GM21381 (cell line): ENCODE data around the gene CKLF.
"Not testable (repeated sequence)": the region's sequence is repeated elsewhere in the genome, so short reads cannot be mapped to it uniquely, and the experiment has no call there.

ENCODE experiments used
- ATAC-seq: cut with Tn5 transposase; IDR thresholded peaks from one replicate; pipeline ENCODE4 v1.9.1; 2021; ENCODE audit warnings: mild to moderate bottlenecking, moderate library complexity; ENCODE audit not compliant: unreplicated experiment

CKLF gene

DNA sequence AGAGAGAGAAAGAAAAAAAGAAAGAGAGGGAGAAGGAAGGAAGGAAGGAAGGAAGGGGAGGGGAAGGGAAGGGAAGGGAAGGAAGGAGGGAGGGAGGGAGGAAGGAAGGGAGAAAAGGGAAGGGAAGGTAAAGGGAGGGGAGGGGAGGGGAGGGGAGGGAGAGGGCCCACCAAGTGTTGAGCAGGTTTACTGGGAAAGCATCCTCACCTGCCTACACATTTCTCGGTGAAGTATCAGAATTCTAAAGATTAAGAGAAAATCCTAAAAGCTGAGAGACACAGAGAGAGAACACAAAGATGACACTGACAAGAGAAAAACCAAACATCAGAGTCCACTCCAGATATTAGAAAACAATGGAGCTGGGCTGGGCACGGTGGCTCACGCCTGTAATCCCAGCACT is 39.9 kb downstream of the CKLF start:
- ATAC-seq = no peak

DNA sequence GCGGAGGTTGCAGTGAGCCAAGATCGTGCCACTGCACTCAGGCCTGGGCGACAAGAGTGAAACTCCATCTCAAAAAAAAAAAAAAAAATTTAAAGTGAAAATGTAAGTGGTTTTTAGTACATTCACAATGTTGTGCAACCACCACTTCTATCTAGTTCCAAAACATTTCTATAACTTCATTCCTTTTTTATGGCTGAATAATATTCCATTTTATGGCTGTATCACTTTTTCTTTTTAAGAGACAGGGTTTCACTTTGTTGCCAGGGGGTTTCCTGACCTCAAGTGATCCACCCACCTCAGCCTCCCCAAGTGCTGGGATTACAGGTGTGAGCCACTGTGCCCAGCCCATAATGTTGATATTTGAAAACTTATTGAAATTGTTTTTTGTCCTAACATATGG is 40.4 kb downstream of the CKLF start:
- ATAC-seq = no peak

DNA sequence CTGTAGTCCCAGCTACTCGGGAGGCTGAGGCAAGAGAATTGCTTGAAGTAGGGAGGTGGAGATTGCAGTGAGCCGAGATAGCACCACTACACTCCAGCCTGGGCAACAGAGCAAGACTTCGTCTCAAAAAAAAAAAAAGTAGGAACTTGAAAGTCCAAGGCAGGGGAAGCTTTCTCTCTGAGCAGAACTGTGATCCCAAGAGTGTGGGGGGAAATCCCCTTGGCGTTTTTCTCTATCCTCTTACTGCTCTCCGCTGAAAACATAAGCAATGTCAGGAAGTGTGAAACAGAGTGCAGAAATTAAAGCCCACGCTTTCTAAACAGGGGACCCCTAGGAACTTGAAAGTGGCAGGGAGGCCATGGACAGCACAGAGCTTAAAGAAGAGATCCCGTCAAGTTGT is 42.4 kb downstream of the CKLF start:
- no peak for ATAC-seq

DNA sequence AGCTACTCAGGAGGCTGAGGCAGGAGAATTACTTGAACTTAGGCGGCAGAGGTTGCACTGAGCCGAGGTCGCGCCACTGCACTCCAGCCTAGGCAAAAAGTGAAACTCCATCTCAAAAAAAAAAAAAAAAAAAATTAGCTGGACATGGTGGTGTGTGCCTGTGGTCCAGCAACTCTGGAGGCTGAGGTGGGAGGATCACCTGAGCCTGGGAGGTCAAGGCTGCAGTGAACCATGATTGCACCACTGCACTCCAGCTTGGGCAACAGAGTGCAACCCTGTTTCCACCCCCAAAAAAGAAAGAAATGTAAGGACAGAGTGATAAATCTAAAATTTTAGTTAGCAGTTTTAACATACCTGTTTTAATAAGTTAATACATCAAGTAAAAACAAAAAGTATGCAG is 44.2 kb downstream of the CKLF start:
- not testable (repeated sequence) for ATAC-seq

DNA sequence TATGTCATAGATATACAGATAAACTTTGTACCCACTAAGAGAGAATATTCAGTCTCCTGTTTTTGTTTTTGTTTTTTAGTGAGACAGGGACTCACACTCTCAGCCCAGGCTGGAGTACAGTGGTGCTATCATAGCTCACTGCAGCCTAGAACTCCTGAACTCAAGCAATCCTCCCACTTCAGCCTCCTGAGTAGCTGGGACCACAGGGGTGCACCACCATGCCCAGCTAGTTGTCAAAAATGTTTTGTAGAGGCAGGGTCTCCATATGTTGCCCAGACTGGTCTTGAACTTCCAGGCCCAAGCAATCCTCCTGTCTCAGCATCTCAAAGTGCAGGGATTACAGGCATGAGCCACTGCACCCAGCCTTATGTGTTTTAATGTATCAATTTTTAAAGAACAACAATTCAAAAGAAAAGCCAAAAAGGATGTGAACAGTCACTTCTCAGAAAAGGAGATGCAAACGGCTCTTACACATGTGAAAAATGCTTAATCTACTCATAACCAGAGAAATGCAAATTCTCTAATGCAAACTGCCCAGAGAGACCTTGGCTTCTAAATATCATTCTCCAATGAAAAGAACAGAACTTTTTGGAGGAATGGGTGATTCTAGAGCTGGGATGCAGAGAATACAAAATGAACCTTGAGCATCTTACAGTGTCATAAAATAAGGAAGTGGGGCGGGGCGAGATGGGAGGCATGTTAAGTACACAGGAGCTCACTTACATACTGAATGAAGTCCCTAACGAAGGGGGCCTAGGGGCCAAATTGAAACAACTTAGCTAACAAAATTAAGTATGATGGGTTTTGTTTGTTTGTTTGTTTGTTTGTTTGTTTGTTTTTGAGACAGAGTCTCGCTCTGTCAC is 44.8 kb downstream of the CKLF start:
- ATAC-seq = no peak

DNA sequence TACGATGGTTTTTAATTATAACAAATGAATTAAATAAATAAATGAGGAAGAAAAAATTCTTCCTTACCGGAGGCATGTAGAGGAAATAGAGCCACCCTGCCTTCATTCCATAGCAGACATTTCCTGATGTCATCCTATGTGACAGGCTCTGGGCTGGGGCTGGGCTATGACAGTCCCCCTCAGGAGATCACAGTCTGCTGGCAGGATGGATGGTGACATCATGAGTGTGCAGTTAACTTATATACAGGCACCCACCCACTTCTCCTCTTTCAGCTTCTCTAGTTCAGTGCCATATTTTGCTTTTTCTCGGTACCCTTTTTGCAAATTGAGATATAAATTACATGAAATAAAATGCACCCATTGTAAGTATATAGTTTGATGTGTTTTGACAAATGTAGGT is 45.7 kb downstream of the CKLF start:
- ATAC-seq = no peak

DNA sequence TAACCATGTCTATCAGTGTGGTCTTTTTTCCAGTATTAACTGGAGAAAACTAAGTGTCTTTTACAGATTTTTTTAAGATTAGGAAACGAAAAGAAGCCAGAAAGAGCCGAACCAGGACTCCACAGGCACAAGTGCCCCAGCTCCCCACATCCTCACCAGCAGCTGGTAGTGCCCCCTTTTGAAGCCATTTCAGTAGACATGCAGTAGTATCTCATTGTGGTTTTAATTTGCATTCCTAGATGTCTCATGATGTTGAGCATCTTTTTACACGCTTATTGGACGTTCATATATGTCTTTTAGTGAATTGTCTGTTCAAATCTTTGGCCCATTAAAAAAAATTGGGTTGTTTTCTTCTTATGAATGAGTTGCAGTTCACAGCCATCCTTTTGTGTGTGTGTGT is 47.4 kb downstream of the CKLF start:
- ATAC-seq = no peak

DNA sequence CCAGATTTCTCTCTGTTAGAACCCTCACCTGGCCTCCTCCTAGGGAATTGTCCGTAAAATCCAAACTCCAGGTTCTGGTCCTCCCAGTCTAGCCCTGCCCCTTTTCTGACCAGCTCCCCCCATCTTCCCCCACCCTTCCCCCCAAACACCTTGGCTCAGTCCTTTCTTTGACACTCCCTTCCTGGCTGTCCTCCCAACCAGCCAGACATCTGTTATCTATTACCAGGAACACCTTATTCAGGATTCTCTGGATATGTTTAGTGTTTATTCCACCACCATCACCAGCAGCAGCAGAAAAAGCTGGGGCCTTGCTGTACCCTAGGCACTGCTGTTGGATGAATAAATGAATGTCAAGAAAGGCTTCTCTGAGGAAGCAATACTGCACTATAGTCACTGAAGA is 48.1 kb downstream of the CKLF start:
- ATAC-seq = no peak

DNA sequence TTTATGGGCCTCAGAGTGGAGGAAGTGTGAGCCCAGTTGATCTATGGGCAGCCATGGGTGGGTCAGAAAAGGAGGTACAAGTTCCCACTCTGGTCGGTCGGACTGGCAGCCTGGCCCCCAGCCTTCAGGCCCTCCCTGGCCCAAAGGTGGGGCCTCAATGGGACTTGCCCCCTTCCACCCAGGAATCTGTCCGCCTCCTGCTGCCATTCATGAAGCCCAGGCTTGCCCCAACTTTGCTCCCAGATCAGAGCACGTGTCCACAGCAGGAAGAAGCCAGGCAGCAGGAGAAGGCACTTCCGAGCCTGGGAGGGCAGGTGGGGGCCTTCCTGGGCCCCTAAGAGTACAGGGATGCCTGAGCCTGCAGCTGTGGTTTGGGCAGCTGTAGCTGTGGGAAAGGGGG is 49.1 kb downstream of the CKLF start:
- ATAC-seq = no peak

DNA sequence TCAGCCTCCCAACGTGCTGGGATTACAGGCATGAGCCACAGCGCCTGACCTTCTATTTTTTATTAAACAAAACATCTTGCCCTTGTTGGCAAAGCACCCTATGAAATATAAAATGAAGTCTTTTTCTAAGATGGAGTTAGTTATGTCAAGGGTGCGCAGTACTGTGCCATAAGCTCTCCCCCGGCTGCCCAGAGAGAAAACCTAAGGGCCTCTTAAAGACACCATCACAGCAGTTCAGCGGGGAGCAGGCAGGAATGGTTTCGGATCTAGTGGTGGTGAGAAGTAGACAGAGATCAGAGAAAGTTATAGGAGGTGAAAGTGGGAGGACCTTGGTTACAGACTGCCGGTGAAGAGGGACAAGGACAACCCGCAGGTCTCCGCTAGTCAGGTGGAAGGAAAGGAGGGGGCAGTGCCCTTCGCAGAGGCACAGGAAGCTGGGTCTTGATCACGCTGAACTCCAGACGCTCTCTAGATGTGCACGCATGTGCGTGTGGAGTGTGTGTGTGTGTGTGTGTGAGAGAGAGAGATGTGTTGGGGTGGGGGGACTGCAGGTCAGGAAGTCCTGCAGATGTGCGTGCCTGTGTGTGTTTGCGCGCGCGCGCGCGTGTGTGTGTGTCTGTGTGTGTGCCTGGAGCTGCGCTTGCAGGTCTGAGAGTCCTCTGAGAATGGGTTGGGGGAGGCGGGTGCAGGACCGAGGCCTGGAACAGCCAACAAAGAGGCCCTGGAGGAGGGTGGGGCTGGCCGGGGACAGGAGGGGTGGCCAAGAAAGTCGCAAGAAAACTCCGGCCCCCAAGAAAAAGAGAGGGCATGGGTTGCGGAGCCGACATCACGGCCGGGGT is 51.4 kb downstream of the CKLF start:
- ATAC-seq = no peak

DNA sequence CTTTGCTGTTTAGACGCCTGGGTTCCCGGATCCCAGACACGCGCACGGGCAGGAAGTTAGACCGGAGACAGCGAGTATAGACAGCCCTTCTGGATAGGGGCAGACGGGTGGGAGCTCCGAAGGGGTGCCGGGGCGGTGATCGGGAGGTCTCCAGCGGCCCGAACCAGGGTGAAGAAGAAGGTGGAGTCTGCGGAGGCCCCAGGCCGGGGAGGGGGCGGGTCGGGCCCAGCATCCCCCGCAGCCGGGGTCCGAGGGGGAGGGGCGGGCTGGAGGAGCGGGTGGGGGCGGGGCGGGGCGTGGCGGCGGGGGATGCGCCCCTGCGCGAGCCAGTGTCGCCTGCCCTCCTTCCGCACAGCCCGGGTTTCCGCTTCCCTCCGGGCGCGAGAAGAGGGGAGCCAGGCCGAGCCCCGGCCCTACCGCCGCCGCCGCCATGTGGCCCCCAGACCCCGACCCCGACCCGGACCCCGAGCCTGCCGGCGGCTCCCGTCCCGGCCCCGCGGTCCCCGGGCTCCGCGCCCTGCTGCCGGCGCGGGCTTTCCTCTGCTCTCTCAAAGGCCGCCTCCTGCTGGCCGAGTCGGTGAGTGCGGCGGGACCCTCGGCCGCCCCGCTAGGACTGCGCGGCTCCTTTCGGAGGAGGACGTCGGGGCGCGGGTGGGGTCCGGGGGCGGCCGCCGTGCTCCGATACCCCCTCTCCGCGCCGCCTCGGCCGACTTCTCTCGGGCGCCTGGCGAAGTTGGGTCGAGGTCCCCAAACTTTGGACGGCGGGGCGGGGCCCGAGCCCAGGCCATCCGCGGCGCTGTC is 52.2 kb downstream of the CKLF start, which contains the start of gene CMTM3:
Gene CMTM3, plus strand, starts transcription at position 329 of the 801 bp plus-strand sequence. Its CDS starts 102 bp downstream, at position 431.
- peak; percentile 47 for ATAC-seq

DNA sequence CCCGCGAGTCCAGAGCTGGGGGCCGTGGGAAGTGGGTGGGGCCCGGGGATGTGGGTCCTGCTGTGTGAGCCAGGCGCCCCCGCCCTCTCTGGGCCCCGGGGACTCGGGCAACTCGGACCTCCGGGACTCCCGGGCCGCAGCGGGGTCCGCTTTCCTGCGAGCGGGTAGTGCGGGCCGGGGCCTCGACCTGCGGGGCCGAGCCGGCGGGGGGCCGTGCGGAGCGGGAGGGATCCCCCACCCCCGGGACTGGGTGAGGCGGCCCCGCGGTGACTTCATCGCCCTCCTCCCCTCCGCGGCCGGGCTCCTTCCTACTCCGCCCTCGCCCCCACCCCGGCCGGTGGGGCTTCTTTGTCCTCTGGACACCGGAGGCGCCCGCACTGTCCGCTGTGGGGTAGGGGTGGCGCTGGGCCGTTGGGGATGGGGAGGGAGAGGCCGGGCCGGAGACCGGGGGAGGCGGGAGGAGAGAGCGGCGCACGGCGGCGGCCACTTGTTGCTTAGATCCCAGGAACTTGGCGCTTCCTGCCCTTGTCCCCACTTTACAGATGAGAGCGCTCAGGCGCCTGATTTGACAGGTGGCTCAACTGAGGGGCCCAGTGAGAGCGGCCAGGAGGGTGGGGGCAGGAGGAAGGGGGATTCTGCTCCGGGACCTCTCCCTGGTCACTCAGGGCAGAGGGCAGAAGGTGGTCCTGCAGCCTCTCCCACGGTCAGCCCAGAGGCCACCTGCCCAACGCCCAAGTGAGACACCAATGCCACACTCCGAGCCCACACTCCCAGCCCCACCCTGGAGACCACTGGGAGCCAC is 53.0 kb downstream of the CKLF start:
- ATAC-seq = no peak

DNA sequence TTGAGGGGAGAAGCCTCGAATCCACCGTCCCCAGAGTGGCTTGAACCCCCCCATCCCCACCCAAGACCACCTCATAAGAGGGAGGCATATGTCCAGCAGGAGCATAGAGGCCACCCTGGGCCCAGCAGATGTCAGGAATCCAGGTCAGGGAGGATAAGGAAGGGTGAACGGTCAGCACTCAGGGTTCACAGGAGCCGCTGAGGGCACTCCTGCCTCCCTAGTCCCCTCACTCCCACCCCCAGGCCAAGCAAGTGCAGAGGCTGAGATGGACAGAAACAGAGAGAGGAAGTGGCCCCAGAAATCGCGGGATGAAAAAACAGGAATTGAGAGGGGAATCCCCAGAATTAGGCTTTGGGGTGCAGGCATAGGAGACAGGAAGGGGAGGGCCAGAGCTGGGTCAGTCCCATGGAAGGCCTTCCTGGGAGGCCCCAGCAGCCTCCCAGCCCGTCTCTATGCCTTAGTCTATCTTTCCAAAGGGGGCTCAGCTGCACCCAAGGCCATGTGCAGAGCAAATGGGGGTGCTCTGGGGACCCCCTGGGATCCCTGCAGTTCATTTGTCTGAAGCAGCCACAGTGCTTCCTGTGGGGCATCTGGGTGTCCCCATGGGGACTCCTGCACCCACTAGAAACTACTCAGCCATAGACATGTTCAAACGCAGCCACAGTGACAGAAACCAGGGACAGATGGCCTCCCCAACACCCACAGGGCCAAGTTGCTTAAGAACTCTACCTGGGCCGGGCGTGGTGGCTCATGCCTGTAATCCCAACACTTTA is 53.8 kb downstream of the CKLF start:
- peak; percentile 56 for ATAC-seq

DNA sequence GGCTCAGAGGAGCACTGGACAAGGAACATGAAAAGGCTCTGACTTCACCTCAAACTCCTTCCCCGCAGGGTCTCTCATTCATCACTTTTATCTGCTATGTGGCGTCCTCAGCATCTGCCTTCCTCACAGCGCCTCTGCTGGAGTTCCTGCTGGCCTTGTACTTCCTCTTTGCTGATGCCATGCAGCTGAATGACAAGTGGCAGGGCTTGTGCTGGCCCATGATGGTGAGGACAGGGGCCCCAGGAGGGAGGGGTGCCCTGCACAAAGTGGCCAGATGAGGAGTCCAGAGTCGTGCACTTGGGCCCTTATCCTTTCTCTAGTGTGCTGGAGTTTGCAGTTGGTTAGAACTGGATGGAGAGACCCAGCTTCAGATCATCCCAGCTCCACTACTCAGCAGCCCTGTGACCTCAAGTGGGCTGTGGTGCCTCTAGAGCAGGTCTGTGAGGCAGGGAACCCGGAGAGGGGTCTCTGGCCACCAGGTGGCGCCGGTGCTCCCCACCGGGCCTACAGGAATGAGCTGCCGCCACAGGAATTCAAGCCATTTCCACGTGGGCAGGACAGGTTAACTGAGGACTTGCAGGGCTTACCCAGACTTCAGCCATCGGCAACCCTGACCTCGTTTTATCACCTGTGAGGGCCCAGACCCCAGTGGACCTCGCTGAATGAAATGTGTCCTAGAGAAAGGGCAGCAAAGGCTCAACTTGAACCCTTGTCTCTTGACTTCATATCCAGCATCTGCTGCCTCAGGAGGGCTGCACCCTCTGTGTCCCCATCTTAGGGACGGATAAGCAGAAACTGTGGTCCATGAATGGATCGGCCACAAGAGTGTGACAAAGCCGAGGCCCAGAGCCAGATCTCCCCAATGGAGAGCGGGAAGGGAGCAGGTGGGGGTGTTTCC is 56.1 kb downstream of the CKLF start:
- peak; percentile 38 for ATAC-seq

DNA sequence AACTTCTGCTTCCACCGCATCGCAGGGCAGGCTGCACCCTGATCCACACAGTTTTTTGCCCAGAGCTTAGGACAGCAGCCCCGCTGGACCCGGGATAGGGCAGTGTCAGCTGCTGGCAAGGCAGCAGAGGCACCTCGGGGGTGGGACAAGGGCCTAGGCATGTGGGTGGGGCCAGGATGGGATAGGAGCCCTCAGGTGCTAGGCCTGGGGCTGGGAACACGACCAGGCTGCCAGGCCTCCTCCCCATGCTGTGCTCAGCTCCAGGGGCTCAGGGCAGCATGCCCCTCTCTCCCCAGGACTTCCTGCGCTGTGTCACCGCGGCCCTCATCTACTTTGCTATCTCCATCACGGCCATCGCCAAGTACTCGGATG is 56.7 kb downstream of the CKLF start:
- no peak for ATAC-seq

DNA sequence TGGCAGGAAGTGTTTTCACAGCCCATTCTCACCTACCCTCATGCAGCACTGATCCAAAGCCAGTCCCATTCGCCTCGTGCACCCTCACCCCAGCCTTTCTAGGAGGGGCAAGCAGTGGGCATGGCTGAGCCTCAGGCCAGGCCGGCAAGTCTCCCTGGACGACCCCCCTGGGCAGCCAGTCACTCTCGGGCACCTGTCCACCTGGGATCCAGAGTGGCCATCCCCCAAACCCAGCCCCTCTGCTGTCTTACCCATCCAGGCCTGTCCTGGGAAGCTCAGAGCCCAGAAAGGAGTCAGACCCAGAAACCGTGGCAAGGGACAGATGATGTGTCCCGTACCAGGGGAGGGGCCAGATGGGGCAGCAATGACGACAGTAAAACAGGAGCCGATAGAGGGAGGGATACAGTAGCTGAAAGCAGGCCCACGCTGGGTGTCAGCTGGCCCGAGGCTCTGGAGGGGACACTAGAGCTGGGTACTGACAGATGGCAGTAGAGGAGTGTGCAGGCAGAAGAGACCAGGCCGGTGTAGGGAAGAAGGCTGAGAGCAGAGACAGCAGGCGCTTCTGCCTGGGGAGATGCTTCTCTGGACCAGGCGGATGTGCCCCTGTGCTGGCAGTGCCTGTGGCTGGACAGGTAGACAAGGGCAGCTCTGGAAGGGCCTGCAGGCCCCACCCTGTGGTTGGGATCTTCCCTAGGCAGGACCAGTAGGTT is 57.9 kb downstream of the CKLF start:
- ATAC-seq = no peak

DNA sequence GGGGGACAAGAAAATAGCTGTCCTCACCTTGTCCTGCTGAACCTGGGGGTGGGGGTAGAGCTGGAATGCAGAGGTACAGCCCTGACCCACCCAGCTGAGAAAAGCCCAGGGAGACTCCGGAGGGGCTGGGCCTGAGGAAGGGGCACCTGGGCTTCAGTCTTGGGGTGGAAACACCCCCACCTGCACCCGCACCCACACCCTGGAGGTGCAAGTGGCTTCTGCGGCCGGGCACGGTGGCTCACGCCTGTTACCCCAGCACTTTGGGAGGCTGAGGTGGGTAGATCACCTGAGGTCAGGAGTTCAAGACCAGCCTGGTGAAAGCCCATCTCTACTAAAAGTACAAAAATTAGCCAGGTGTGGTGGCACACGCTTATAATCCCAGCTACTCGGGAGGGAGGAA is 59.5 kb downstream of the CKLF start:
- not testable (repeated sequence) for ATAC-seq

DNA sequence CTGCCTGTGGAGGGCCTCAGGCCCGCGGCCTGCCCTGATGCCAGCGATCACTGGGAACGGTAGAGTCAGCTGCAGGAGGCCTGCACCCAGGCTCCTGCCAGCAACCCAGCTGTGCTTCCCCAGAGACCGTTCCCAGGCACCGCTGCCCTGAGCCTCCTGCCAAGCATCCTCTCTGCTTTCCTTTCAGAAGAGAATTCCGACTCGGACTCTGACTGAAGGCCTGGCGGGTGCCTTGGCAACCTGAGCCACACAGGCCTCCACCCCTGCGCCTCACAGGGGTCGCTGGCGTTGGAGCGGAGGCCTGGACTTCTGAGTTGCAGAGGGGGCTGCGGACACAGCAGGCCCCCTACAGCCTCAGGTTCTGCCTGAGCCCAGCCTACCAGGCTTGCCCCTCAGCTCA is 60.0 kb downstream of the CKLF start:
- no peak for ATAC-seq
